CD4-positive, alpha-beta T cell treated with Interleukin-17A for 1 hour (primary cell): ENCODE measurements around the gene CAPS.

Experiments
- DNase-seq: peaks from one replicate; pipeline ENCODE4 v3.0.0-alpha.2; 2020

CAPS gene

DNA sequence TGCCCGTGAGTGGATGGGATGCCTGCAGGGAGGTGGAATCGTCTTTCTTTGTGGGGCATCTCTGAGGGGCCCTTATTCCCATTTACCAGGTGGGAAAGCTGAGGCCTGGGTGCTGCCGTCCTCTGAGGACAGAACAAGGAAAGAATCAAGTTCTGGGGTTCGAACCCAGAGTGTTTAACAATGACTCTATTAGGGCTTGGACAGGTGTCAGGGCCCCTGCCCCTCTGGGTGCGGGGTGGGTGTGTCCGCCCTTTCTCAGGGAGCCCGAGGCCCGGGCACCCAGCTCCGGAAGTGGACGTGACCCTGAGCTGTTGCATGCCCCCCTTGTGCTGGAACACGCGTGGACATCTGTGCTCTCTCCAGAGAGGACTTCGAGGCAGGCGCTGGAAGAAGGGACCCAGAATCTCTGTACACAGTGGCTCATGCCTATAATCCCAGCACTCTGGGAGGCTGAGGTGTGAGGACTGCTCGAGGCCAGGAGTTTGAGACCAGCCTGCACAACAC, 21.2 kb upstream of the CAPS start:
- no peak for DNase-seq

DNA sequence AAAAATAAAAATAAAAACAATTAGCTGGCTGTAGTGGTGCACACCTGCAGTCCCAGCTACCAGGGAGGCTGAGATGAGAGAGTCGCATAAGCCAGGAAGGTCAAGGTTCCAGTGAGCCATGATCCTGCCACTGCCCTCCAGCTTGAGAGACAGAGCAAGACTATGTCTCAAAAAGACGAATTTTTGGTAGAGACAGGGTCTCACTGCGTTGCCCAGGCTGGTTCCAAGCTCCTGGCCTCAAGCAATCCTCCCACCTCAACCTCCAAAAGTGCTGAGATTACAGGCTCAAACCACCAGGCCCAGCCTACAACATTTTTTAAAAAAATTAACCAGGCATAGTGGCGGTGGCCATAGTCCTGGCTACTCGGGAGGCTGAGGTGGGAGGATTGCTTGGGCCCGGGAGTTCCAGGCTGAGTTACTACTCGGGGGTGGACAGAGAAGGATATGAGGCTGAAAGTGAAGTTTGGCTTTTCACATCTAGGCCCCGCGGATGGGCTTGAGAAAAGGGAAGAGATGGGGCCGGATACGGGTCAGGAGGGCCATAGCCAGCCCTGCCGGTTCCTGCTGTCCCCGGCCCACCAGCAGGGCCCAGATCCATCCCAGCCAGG, 20.7 kb upstream of the CAPS start:
- DNase-seq = no peak

DNA sequence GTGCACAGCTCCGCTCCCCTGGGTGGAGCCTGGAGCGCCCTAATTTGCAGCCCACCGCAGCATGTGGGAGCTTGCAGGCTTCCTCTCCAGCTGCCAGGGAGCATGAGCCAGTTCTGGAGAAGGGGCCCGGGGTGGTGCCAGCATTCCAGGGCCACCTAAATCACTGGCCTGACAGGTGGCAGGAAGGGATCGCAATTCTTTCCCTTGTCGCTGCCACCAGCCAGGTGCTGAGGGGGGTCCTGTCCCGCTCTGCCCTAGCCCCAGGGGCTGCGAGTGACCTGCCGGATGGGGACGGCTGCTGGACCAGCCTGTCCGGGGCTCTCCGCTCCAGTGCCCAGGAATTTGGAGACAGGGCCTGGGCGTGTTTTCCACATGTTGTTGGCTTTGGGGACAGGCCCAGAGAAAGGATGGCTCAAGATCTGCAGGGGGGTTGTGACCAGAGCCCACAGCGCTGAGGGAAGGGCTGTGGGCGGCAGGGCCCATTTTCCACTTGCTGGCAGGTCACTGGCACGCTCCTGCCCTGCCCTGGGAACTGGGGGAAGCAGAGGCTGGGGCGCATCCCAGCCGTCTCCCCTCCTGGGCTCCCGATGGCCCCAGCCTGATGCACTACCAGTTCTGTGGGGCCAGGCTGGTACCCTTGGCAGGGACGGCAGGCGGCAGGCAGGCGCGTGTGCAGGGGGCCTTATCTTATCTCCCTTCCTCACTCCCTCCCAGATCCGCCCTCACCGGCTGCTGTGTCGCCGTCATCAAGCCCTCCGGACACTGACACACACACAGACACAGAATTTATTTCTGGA, 19.9 kb upstream of the CAPS start:
- DNase-seq = no peak

DNA sequence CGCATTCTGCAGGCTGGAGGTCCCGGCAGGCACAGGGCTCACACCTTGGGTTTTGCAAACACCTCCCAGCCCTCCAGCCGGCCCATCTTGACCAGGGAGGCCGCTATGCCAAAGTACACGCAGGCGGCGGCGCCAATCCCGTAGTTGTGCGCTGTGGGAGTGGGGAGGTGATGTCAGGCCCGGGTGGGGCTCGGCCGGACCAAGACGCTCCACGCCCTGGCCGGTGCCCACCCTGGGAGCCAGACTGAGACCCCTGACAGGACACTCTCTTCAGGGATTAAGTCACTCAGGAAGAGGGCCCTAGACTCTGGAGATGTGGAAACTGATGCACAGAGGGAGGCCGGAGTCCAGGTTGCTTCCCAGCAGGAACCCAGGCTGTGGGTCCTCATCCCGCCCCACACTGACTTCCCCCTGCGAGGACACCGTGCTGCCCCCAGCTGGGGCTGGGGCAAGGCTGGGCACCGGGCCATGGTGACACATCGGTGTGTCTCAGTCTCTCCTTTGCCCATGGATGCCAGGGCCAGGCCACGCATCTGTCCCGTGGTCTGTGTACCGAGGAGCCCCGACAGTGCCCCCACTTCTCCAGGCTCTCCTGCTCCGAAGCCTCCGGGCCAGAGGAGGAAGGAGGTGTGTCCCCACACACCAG, 19.2 kb upstream of the CAPS start:
- no peak for DNase-seq

DNA sequence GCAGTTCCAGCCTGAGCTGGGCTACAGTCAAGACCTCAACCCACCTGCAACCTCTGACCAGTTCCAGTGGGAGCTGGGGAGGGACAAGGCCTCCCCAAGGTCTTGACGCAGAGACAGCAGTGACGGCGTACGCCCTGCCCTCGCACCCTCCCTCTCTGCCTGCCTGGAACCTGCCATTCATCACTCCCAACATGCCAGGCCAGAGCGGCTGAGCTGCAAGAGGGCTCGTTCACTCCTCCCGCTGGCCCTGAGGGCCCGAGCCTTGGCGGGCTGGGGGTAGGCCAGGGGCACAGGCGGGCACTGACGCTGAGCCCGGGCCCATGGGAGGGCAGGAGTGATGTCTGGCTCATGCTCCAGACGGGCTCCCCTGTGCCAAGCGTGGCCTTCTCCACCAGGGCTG, 18.6 kb upstream of the CAPS start:
- no peak for DNase-seq

DNA sequence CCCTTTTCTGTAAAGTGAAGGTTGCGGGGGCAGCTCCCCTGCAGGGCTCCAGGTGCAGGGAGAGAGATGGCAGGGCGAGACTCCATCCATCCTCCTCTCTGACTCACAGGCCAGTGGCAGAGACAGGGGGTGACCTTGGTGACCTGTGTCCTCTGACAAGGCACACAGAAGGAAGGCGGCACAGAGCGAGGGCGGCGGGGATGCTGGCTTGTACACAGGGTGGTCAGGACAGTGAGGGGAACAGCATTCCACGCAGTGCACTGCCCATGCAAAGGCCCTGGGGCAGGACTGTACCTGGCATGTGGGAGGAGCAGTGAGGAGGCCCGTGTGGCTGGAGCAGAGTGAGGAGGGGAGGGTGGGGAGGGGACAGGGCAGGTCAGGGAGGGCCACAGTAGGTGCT, 18.2 kb upstream of the CAPS start:
- no peak for DNase-seq

DNA sequence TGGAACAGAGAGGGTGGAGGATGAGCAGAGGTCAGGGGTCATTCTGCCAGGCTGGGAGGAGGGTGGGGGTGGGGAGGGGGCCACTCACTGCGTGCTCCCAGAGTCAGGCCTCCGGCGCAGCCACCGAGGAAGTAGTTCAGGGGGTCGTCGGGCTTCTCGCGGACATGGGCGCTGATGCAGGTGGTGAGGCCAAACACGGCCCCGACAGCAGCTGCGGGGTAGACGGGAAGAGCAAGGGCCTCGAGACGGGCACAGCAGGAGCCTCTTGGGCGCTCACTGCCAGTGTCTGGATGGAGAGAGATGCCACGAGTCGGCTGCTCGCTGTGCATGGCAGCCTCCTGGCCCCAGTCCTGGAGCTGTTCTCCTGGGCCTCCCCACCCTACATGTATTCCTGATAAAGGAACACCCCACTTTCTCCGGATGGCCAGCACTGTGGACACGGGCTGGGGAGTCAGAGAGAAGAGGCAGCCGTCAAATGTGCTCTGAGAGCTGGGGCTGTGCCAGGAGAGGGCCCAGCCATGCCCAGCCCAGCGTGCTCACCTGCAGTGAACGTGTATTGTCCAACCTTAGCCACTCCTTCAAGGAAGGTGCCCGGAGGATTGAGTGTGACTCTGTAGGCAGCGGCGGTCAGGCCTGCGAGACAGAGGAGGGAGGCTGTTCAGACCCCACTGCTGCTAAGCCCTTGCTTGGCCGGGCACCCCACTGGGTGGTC, 17.5 kb upstream of the CAPS start:
- DNase-seq = no peak

DNA sequence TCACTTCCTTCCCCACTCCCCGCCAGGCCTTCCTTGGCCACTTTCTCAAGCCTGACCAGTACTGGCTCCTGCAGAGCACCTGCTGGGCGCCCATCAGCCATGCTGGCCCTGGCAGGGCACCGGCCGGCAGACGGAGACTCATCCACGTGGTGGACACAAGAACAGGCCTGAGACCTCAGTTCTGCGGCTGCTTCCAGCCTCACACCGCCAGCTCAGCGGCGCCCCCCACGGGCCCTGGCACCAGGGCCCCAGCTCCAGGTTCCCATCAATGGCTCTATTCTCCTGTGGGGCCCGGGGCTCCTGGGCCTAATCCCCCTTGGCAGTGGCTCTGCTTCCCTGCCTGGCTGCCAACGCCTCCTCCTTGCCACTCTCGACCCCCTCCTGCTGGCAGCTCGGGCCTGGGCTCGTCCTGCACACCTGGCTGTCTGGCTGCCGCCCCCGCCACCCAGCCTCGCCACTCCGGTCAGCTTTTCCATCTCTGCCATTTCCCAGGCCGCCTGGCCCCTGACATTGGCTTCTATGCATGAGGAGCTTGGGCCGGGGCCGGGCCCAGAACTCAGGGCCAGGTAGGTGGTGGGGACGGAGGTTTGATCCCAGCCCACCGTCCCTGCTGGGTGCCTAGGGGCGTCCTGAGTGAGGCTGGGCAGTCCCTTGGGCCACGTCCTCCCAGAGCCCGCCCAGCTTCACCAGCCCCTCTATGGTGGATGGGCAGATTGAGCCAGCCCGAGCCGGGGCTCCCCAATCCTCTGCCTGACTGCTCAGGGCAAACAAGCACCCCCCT, 16.7 kb upstream of the CAPS start:
- no peak for DNase-seq

DNA sequence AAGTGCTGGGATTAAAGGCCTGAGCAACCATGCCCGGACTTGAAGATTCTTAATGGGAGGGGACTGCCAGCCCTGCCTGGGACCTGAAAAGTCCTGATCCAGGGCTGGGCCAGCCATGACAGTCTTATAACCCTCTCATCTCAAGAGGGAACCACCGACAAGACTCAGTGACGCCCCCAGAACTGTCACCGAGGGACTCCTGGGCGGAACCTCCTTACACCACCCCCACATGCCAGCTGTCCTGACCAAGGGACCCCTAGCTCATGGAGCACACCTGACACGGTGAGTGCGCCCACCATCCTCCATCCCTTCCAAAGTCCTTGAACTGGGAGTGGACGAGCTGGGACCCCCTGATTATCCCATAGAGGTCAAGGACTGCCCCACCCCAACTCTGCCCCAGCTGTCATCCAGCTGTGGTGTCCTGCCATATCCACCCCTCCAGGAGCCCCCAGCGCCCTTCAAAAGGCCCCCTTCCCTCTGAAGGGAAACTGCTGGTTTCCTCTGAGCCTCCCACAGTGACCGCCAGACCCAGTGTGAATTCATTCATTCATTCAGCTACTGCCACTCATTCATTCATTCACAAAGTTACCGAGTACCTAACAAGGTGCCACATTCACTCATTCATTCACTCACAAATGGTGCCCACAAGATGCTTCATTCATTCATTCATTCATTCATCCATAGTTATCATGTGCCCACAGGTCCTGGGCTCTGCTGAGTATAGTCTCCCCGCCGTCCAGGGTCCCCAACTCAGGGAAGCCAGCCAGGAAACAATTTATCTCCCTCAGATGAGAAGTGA, 14.1 kb upstream of the CAPS start:
- DNase-seq = no peak

DNA sequence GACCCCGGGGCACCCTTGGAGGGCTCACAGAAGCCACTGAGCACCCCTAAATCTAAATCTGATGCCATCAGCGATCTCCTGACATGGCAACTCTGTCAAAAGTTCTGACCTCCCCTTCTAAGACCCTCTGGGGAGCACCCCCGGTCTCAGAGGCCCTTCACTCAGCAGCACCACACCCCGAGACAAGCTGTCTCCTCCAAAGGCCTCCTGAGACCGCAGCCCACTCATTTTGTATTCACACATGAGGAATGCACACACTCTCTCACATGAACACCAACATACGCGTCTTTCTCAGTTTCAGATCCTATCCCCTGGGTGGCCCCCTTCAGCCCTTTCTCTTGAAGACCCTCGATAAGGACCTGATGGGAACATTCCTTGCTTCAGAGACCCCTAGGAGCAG, 13.1 kb upstream of the CAPS start:
- DNase-seq = no peak

DNA sequence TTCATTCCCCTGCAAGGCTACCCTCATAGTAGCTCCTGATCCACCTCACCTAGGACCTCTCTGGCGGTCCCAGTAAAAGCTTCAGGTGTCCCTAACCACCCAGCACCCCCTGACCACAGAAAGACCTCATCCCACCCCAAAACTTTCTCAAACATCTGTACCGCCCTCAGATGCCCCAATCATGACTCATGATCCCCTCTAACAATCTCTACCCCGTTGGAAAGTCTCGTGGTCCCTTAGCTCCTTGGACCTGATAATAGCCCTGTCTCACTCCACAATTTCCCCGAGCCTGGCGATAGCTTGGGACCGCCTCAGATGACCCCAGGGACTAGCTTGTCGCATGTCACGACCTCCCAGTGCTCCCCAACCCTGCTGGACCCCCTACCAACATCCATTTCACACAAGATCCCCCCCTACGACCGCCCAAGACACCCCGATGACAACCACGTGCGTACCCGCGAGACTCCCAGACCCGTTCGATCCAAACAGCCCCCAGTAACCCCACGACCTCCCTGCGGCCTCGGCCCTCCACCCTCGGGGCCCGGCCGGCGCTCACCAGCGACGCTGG, 10.9 kb upstream of the CAPS start:
- peak; percentile 11 for DNase-seq

DNA sequence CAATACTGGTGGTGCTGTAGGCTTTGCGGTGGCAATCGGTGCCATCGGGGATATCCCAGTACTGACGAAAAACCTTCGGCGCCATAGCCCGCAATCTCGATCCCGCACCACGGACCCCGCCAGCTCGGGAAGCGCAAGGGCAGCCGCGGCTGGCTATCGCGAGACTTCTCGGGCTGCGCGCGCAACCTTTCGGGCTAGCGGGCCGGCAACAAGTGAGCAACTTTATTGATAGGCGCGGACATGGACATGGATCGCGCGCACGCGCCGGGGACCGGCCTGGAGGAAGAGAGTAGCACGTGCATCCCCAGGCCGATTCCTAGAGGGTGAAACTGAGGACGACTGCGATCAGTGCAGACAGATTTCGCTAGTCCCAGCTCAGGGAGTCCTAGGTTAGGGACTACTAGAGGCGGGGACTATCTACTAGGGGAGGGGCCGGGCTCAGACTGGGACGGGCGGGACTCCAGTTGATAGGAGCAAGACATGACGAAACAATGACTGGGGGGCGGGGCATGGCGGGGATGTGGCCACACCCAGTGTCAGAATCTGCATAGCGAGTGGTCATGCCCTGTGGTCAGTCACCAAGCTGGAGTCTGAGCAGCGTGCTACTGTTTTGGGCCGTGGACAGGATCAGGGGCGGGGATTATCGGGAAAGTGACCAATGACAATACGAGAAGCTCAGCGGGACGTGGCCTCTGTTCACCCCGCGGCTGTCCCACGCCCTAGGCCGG, 10.3 kb upstream of the CAPS start, which contains the start of gene NDUFA11:
Gene NDUFA11 (minus strand): TSS at position 167 of the 728 bp plus-strand sequence. CDS start 82 bp downstream, at position 85.
- DNase-seq = peak; percentile 97

DNA sequence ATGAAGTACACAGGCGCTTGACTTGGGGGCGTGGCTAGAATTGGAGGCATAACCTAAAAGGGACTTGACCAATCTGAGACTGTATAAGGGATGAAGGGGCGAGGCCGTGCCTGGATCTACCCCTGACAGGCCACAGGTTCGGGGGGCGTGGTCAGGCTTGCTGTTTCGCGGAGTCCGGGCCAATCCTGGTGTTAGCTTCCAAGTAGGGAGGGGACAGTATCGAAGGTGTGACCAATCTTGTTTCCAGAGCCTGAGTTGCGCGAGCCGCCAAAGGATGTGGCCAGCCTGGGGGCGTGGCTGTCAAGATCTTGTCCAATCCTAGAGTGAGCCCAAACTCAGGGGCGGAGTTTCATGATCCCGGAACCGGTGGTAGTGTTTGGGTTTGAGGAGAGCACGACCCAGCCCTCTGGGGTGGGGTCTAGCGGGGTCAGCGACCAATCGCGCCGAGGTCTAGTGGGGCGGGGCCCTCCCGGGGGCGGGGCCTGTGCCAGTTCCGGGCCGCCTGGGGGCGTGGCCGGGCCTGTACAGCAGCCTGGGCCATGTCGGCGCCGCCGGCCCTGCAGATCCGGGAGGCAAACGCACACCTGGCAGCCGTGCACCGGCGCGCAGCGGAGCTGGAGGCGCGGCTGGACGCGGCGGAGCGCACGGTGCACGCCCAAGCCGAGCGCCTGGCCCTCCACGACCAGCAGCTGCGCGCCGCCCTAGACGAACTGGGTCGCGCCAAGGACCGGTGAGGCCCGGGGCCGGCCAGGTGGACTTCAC, 9.5 kb upstream of the CAPS start, which contains the start of gene VMAC:
Gene VMAC (plus strand): TSS at position 521 of the 762 bp plus-strand sequence. CDS start 19 bp downstream, at position 540.
- DNase-seq = peak; percentile 100

DNA sequence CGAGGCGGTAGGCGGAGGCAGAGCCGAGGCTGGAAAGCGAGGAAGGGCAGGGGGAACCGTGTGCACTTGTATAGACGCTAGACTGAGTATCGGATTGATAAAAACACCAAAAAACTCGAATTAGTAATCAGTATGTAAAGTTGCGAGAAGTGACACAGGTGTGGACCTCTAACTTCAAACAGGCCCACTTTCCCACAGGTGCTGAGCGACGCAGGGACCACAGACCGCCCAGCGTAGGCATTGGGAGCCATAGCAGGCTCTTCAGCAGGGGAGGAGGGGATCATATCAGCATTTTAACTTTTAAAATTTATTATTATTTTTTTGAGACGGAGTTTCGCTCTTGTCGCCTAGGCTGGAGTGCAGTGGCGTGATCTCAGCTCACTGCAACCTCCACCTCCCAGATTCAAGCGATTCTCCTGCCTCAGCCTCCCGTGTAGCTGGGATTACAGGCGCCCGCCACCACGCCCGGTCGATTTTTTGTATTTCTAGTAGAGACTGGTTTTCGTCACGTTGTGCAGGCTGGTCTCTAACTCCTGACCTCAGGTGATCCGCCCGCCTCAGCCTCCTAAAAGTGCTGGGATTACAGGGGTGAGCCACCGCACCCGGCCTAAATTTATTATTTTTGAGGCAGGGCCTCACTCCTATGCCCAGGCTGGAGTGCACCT, 8.8 kb upstream of the CAPS start:
- no peak for DNase-seq

DNA sequence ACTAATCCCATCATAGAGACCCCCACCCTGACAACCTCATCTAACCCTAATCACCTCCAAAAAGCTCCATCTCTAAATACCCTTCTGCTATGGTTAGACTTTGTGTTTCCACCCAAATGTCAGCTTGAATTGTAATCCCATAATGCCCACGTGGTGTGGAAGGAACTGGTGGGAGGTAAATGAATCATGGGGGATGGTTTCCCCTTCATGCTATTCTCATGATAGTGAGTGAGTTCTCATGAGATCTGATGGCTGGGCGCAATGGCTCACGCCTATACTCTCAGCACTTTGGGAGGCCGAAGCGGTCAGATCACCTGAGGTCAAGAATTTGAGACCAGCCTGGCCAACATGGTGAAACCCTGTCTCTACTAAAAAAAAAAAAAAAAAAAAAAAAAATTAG, 6.8 kb upstream of the CAPS start:
- no peak for DNase-seq

DNA sequence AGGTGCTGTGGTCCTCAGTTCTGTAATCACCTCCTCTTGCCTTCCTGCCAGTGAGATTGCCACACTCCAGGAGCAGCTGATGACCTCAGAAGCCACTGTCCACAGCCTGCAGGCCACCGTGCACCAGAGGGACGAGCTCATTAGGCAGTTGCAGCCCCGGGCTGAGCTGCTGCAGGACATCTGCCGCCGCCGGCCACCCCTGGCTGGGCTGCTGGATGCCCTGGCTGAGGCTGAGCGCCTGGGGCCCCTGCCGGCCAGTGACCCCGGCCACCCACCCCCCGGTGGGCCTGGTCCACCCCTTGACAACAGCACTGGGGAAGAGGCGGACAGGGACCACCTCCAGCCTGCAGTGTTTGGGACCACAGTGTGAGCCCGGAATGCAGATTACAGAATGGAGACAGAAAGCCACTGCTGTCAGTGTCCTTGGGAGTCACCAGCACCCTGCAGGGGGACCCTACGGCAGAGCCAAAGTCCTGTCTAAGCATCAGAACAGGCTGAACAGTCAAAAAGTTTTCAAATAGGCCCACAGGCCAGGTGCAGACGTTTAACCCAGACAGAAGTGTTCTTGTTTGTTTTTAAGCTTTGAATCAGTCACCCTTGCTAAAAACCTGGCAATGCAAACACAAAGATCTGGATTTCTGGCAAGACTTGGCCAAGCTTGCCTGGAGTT, 5.1 kb upstream of the CAPS start:
- no peak for DNase-seq

DNA sequence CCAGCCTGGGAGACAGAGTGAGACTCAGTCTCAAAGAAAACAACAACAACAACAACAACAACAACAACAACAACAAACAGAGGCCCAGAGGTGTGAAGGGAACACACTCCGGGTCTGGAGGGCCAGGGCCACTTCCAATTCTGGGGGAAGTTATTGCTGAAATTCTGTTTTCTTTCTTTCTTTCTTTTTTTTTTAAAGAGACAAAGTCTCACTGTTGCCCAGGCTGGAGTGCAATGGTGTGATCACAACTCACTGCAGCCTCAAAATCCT, 3.5 kb upstream of the CAPS start:
- no peak for DNase-seq

DNA sequence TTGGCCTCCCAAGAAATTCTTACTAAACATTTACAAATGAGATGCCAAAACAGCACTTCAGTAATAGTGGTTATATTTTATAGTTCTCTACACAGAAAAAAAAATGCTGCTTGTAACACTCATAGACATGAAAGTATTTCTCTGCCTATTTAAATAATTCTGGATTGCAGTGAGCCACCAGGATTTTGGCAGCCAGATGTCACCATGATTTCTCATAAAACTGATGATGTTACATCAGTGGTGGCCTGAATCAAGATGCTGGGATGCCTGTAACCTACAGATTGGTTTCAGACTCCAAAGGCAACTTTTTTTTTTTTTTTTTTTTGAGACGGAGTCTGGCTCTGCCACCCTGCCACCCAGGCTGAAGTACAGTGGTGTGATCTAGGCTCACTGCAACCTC, 2.7 kb upstream of the CAPS start:
- no peak for DNase-seq

DNA sequence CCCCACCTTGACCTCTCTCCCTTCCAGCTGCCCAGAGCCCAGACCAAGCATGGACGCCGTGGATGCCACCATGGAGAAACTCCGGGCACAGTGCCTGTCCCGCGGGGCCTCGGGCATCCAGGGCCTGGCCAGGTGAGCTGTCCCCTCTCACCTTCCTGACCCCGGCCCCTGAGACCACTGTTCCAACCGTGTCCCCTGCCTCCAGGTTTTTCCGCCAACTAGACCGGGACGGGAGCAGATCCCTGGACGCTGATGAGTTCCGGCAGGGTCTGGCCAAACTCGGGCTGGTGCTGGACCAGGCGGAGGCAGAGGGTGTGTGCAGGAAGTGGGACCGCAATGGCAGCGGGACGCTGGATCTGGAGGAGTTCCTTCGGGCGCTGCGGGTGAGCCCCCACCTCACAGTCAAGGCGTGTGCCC, 312 bp downstream of the CAPS start:
- DNase-seq = no peak
